ENCODE measurements around the gene MYH11.

MYH11 gene

GRCh38 chr16:15870011-15870410 lies 13.2 kb upstream of the MYH11 start:
- in situ Hi-C loops (cut with MboI; ENCODE audit: low sequenced_read_pairs, unreplicated experiment) = no loop called here
- DNase-seq (ENCODE audit: low spot score) = no peak

DNA sequence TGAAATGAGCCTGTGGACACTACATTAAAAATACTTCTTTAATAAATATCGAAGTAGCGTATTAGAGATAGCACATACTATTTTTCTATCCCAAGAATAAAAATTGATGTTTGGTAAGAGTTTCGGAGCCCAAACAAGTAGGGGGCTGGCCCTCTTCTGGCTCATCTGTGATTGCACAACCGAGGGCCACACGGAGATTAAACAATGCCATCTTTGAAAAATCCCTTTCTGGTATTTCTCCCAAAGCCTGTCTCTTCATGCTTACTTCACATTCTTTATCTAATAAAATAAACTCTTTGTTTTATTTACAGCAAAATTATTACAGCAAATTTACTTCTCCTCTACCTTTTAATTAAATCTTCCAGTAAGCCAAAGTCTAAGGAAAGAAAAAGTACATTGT lies 9.6 kb upstream of the MYH11 start:
- DNase-seq (ENCODE audit: low spot score) = no peak
- in situ Hi-C loops (cut with MboI; ENCODE audit: low sequenced_read_pairs, unreplicated experiment) = no loop called here
- TF ChIP-seq, protein P1, sequence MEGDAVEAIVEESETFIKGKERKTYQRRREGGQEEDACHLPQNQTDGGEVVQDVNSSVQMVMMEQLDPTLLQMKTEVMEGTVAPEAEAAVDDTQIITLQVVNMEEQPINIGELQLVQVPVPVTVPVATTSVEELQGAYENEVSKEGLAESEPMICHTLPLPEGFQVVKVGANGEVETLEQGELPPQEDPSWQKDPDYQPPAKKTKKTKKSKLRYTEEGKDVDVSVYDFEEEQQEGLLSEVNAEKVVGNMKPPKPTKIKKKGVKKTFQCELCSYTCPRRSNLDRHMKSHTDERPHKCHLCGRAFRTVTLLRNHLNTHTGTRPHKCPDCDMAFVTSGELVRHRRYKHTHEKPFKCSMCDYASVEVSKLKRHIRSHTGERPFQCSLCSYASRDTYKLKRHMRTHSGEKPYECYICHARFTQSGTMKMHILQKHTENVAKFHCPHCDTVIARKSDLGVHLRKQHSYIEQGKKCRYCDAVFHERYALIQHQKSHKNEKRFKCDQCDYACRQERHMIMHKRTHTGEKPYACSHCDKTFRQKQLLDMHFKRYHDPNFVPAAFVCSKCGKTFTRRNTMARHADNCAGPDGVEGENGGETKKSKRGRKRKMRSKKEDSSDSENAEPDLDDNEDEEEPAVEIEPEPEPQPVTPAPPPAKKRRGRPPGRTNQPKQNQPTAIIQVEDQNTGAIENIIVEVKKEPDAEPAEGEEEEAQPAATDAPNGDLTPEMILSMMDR (IDR thresholded peaks at IDR 0.05; ENCODE audit: borderline replicate concordance, control extremely low read depth, extremely low read depth, insufficient read depth, missing control alignments) = no peak

More at GRCh38 chr16:15870011-15870410, 13.2 kb upstream of the MYH11 start:
- TF ChIP-seq, protein P1 (IDR thresholded peaks at IDR 0.05; ENCODE audit: borderline replicate concordance, control extremely low read depth, extremely low read depth, insufficient read depth, missing control alignments) = no peak

DNA sequence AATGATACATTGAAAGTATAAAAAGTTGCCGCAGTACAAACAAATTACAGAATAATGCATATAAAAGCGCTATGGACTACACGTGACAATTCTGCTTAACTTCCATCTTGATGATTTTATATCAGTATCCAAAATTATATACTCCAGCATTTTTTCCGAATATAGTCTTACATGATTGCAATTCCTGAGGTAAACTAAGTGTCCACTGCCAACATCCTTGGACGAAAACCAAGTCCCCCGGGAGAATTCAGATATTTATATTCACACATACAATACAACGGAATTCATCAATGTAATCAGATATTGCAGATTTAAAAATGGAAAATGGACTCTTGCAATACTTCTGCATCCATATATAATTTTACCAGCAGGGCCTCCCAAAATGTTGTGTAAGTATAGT lies 8.9 kb upstream of the MYH11 start:
- DNase-seq (ENCODE audit: low spot score) = no peak
- in situ Hi-C loops (cut with MboI; ENCODE audit: low sequenced_read_pairs, unreplicated experiment) = no loop called here
- TF ChIP-seq, protein P1 (IDR thresholded peaks at IDR 0.05; ENCODE audit: borderline replicate concordance, control extremely low read depth, extremely low read depth, insufficient read depth, missing control alignments) = no peak

DNA sequence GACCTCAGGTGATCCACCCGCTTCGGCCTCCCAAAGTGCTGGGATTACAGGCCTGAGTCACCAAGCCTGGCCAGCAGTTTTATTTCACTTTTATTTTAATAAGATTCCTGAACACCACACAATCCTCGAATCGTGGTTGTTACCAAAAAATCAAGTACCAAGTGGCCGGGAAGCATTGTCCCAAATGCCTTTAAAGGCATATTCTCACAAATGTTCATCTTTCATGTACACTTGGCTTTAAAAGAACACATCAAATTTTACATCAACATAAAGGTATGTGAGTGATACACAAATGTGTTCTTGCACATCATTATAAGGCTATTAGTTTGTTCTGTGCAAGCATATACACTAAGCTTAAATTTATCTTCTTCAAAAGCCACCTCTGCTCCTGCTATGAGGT lies 8.1 kb upstream of the MYH11 start:
- DNase-seq (ENCODE audit: low spot score) = no peak
- in situ Hi-C loops (cut with MboI; ENCODE audit: low sequenced_read_pairs, unreplicated experiment) = no loop called here
- TF ChIP-seq, protein P1 (IDR thresholded peaks at IDR 0.05; ENCODE audit: borderline replicate concordance, control extremely low read depth, extremely low read depth, insufficient read depth, missing control alignments) = no peak

DNA sequence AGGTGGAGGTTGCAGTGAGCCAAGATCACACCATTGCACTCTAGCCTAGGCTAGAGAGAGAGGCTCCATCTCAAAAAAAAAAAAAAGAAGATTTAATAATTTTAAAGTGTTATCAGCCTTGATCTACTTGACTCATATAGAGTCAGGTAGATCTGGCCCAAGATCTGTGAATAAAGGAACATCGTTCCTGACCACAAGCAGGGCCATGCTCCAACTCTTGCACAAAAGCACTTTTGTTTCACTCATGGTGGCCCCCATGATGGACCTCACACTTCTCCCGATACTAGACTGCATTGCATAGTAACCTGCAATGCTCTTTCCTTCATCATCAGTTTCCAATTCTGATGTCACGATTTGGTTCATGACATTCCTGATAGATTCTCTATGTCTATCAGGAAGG lies 5.2 kb upstream of the MYH11 start:
- in situ Hi-C loops (cut with MboI; ENCODE audit: low sequenced_read_pairs, unreplicated experiment) = no loop called here

DNA sequence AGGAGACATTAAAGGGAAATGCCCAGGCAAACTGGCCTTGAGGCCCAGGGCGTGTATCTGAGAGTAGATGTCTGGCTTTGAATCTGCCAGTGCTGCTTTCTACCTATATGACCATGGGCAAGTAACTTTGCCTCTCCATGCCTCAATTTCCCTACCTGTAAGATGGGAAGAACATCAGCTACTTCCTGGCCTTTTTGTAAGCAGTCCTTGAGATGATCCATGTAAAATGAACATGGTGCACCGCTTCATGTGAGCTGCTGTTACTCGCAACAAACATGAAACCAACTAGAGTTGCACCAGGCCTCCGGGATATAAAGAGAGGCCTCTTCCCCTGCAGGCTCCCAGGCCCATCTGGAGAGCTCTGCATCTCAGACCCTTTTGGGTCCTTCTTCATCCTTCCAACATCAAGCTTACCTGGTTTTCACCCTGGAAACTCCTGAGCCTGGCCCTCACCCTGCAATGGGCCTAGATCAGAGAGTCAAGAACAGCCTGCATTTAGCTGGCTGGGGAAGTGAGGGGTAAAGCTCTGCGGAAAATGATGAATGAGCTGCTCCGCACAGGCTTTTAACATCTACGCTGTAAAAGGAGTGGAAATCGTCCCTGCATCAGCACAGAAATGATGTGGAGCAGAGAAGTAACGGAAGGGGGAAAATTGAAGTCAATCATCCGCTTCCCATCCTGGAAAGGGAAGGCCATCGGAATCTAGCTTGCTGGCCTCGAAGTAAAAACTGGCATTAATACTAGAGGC lies 2.3 kb upstream of the MYH11 start:
- TF ChIP-seq, protein P1 (IDR thresholded peaks at IDR 0.05; ENCODE audit: borderline replicate concordance, control extremely low read depth, extremely low read depth, insufficient read depth, missing control alignments) = no peak
- in situ Hi-C loops (cut with MboI; ENCODE audit: low sequenced_read_pairs, unreplicated experiment) = no loop called here
- no peak for DNase-seq (ENCODE audit: low spot score)

More for the DNA sequence above, 5.2 kb upstream of the MYH11 start:
- DNase-seq (ENCODE audit: low spot score) = no peak
- TF ChIP-seq, protein P1 (IDR thresholded peaks at IDR 0.05; ENCODE audit: borderline replicate concordance, control extremely low read depth, extremely low read depth, insufficient read depth, missing control alignments) = no peak

All from GM13976 (cell line).